CD4-positive, alpha-beta T cell (primary cell): Measurements from ENCODE around the gene HMGN3. TPM values are rescaled to one million over a fixed set of nuclear protein-coding genes. Genes with fewer than 3 reads are reported as not detected.

Source experiments
- ATAC-seq: fragments of 200-7000 bp; cut with Tn5 transposase; one replicate; pipeline ENCODE4 v1.10.0; 2022; ENCODE audit warnings: mild to moderate bottlenecking; ENCODE audit not compliant: poor library complexity
- CTCF ChIA-PET: fragments of 350-600 bp; sonication (Branson Sonifier 250); formaldehyde crosslinking; loops from one replicate; lab custom pipeline; 2021; ENCODE audit warnings: antibody characterized with exemption, inconsistent platforms; lab: Charles Lee
- POLR2A ChIA-PET: fragments of 350-600 bp; sonication (Branson Sonifier 250); formaldehyde crosslinking; loops from one replicate; lab custom pipeline; 2021; ENCODE audit warnings: antibody characterized with exemption, inconsistent platforms; lab: Charles Lee
- DNase-seq, 14 experiments: peaks; one replicate each; pipeline ENCODE4 v3.0.0-alpha.2; 2013 to 2020; ENCODE audit warnings: mixed read lengths in 2 of 14
- H3K27ac ChIP-seq, 2 donors: one replicate each; pipeline versions ENCODE4 v1.5.1 to v1.7.0; 2013; ENCODE audit warnings: low read length in 2 of 2, low read depth in 1 of 2, mild to moderate bottlenecking in 1 of 2
- H3K27me3 ChIP-seq, 2 experiments: 1 replicate in 1 of 2; 2 replicates in 1 of 2; pipeline versions ENCODE4 v1.6.1 to v1.7.0; 2013; ENCODE audit warnings: low read length in 2 of 2, control low read depth in 1 of 2, mild to moderate bottlenecking in 1 of 2, moderate library complexity in 1 of 2; ENCODE audit not compliant: insufficient read depth in 2 of 2, control insufficient read depth in 1 of 2
- H3K36me3 ChIP-seq: one replicate; pipeline ENCODE4 v1.6.1; 2013; ENCODE audit warnings: low read length, control low read depth; ENCODE audit not compliant: insufficient read depth
- H3K4me1 ChIP-seq: one replicate; pipeline ENCODE4 v1.6.1; 2013; ENCODE audit warnings: low read length, control low read depth; ENCODE audit not compliant: insufficient read depth
- H3K4me3 ChIP-seq: one replicate; pipeline ENCODE4 v1.5.1; 2013; ENCODE audit warnings: mild to moderate bottlenecking, low read length, moderate library complexity
- H3K9me3 ChIP-seq, 2 experiments: 1 replicate in 1 of 2; 2 replicates in 1 of 2; pipeline versions ENCODE4 v1.6.1 to v1.7.0; 2013; ENCODE audit warnings: low read length in 2 of 2, mild to moderate bottlenecking in 2 of 2, control low read depth in 1 of 2, moderate library complexity in 1 of 2; ENCODE audit not compliant: control insufficient read depth in 1 of 2, insufficient read depth in 1 of 2
- H3K27ac Mint-ChIP-seq: one replicate; pipeline ENCODE4 v1.8.0; 2020; ENCODE audit warnings: mixed read lengths
- H3K27me3 Mint-ChIP-seq: one replicate; pipeline ENCODE4 v1.8.0; 2021; ENCODE audit warnings: mixed read lengths
- H3K36me3 Mint-ChIP-seq: one replicate; pipeline ENCODE4 v1.8.0; 2021; ENCODE audit warnings: low read depth, mixed read lengths
- H3K4me1 Mint-ChIP-seq: one replicate; pipeline ENCODE4 v1.8.0; 2021; ENCODE audit warnings: low read depth, mixed read lengths
- H3K4me3 Mint-ChIP-seq: one replicate; pipeline ENCODE4 v1.8.0; 2020; ENCODE audit warnings: mild to moderate bottlenecking, mixed read lengths
- H3K9me3 Mint-ChIP-seq: one replicate; pipeline ENCODE4 v1.8.0; 2020; ENCODE audit warnings: mixed read lengths
- intact Hi-C, 2 experiments: fragments of 100-400 bp; cut with DNase I in 1 of 2; cut with micrococcal nuclease in 1 of 2; formaldehyde crosslinking; loops; one replicate each; pipeline versions ENCODE4 v1.15.1 to v1.9.0; 2023 to 2025; cut with DNase I, micrococcal nuclease
- total RNA-seq, 174 experiments: library from RNA in 2 of 174; stranded (reverse) in 2 of 174; gene quantifications; one replicate each; pipeline ENCODE4 v1.2.3 and lab custom pipeline; 2021 to 2026
- TF ChIP-seq, protein P1 (sequence below): fragments of 200-600 bp; IDR thresholded peaks from one replicate; pipeline ENCODE4 v1.8.0; 2022; ENCODE audit warnings: antibody characterized with exemption, mild to moderate bottlenecking

Gene HMGN3
- total RNA-seq, 2 experiments from 2014 or later, result 26.8 to 28.2 TPM

- H3K9me3 ChIP-seq, result peaks cover 0 to 3% of the 10 kb centered on the region in 2 experiments
- no peaks in the 10 kb centered on the region for H3K4me1 Mint-ChIP-seq
- intact Hi-C loops, result no loop called here
- ChIA-PET POLR2A (no interaction called here), CTCF (no interaction called here)
- no peaks in the 10 kb centered on the region for H3K36me3 ChIP-seq
- H3K9me3 Mint-ChIP-seq, result no peaks in the 10 kb centered on the region
- no peaks in the 10 kb centered on the region for H3K27me3 ChIP-seq
- DNase-seq, result peak in 1 of 14 experiments; percentile 7
- ATAC-seq, result no peak
- no peak overlapping the region for H3K4me3 Mint-ChIP-seq
- peaks cover 23% of the 10 kb centered on the region for H3K36me3 Mint-ChIP-seq
- H3K27me3 Mint-ChIP-seq, result no peaks in the 10 kb centered on the region
- H3K27ac ChIP-seq, result no peak overlapping the region
- no peaks in the 10 kb centered on the region for H3K4me1 ChIP-seq
- H3K27ac Mint-ChIP-seq, result no peak overlapping the region
- TF ChIP-seq, protein P1, sequence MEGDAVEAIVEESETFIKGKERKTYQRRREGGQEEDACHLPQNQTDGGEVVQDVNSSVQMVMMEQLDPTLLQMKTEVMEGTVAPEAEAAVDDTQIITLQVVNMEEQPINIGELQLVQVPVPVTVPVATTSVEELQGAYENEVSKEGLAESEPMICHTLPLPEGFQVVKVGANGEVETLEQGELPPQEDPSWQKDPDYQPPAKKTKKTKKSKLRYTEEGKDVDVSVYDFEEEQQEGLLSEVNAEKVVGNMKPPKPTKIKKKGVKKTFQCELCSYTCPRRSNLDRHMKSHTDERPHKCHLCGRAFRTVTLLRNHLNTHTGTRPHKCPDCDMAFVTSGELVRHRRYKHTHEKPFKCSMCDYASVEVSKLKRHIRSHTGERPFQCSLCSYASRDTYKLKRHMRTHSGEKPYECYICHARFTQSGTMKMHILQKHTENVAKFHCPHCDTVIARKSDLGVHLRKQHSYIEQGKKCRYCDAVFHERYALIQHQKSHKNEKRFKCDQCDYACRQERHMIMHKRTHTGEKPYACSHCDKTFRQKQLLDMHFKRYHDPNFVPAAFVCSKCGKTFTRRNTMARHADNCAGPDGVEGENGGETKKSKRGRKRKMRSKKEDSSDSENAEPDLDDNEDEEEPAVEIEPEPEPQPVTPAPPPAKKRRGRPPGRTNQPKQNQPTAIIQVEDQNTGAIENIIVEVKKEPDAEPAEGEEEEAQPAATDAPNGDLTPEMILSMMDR, result no peak
- H3K4me3 ChIP-seq, result no peak overlapping the region
These were observed 37.6 kb downstream of the HMGN3 start for GRCh38 chr6:79196912-79197311.

- Mint-ChIP-seq H3K27ac (no peak overlapping the region), H3K36me3 (peaks cover 11% of the 10 kb centered on the region), H3K27me3 (no peaks in the 10 kb centered on the region), H3K4me1 (no peaks in the 10 kb centered on the region), H3K4me3 (no peak overlapping the region), H3K9me3 (peaks cover 3% of the 10 kb centered on the region)
- Histone ChIP-seq H3K27me3 (no peaks in the 10 kb centered on the region), H3K27ac (no peak overlapping the region), H3K4me3 (no peak overlapping the region), H3K36me3 (no peaks in the 10 kb centered on the region), H3K4me1 (no peaks in the 10 kb centered on the region), H3K9me3 (peaks cover 0 to 17% of the 10 kb centered on the region in 2 experiments)
- intact Hi-C loops, result no loop called here
- ChIA-PET CTCF (no interaction called here), POLR2A (no interaction called here)
- no peak for DNase-seq
- no peak for ATAC-seq
- TF ChIP-seq, protein P1, result no peak
These were observed 40.5 kb downstream of the HMGN3 start for GRCh38 chr6:79193971-79194370.

- CTCF ChIA-PET, result no interaction called here
- peaks cover 11% of the 10 kb centered on the region for H3K36me3 Mint-ChIP-seq
- H3K4me3 Mint-ChIP-seq, result no peak overlapping the region
- ATAC-seq (no peak), DNase-seq (no peak)
- H3K27me3 Mint-ChIP-seq, result no peaks in the 10 kb centered on the region
- no peaks in the 10 kb centered on the region for H3K4me1 ChIP-seq
- no peak overlapping the region for H3K27ac Mint-ChIP-seq
- POLR2A ChIA-PET, result no interaction called here
- H3K9me3 ChIP-seq, result peaks cover 0 to 17% of the 10 kb centered on the region in 2 experiments
- no peak overlapping the region for H3K27ac ChIP-seq
- no peaks in the 10 kb centered on the region for H3K27me3 ChIP-seq
- peaks cover 3% of the 10 kb centered on the region for H3K9me3 Mint-ChIP-seq
- no peaks in the 10 kb centered on the region for H3K36me3 ChIP-seq
- TF ChIP-seq, protein P1, result no peak
- intact Hi-C loops, result no loop called here
- H3K4me3 ChIP-seq, result no peak overlapping the region
- H3K4me1 Mint-ChIP-seq, result no peaks in the 10 kb centered on the region
These were observed 44.6 kb downstream of the HMGN3 start for GRCh38 chr6:79189760-79190350.
